ENCODE results near the gene BPIFB3.
A peak's percentile ranks its signal among the peaks of the same experiment; 100 is the strongest.

The BPIFB3 gene

GRCh38 chr20:33053291-33054106 lies at the start of gene BPIFB3:
Gene BPIFB3 (plus strand): TSS chr20:33053903. CDS start chr20:33055436, 1,533 bp downstream.
- H3K27ac ChIP-seq: no peak within 1 kb of the TSS
- H3K9ac ChIP-seq (ENCODE audit: insufficient read length): no peak within 1 kb of the TSS
- no peak within 1 kb of the TSS for H3K4me3 ChIP-seq
- no peak for DNase-seq (ENCODE audit: low read depth, low spot score)
- no peaks in the 10 kb centered on the region for H3K36me3 ChIP-seq (ENCODE audit: insufficient read depth, low read length)
- no peaks in the 10 kb centered on the region for H3K9me3 ChIP-seq (ENCODE audit: low read depth, low read length)
- TF ChIP-seq POLR2AphosphoS5 (IDR thresholded peaks at IDR 0.05; ENCODE audit: borderline replicate concordance, low read depth, low read length) (no peak), EZH2 (IDR thresholded peaks at IDR 0.05) (no peak), FOXP2 (optimal IDR thresholded peaks at IDR 0.05; ENCODE audit: control extremely low read depth, extremely low read length, insufficient read depth) (no peak)

GRCh38 chr20:33004141-33004751 lies 49.5 kb upstream of the BPIFB3 start, which contains the start of gene SUN5:
Gene SUN5 (minus strand): TSS chr20:33004433. CDS start chr20:33004340, 93 bp downstream.
- H3K9me3 ChIP-seq (ENCODE audit: low read depth, low read length): no peaks in the 10 kb centered on the region
- H3K27ac ChIP-seq: no peak within 1 kb of the TSS
- TF ChIP-seq POLR2AphosphoS5 (IDR thresholded peaks at IDR 0.05; ENCODE audit: borderline replicate concordance, low read depth, low read length): no peak
- TF ChIP-seq EZH2 (IDR thresholded peaks at IDR 0.05): no peak
- TF ChIP-seq FOXP2 (optimal IDR thresholded peaks at IDR 0.05; ENCODE audit: control extremely low read depth, extremely low read length, insufficient read depth): no peak
- H3K4me3 ChIP-seq: no peak within 1 kb of the TSS
- H3K36me3 ChIP-seq (ENCODE audit: insufficient read depth, low read length): no peaks in the 10 kb centered on the region
- no peak for DNase-seq (ENCODE audit: low read depth, low spot score)
- no peak within 1 kb of the TSS for H3K9ac ChIP-seq (ENCODE audit: insufficient read length)

- TF ChIP-seq POLR2AphosphoS5 (IDR thresholded peaks at IDR 0.05; ENCODE audit: borderline replicate concordance, low read depth, low read length): no peak
- TF ChIP-seq FOXP2 (optimal IDR thresholded peaks at IDR 0.05; ENCODE audit: control extremely low read depth, extremely low read length, insufficient read depth): no peak
- TF ChIP-seq EZH2 (IDR thresholded peaks at IDR 0.05): no peak
- H3K27ac ChIP-seq: no peak overlapping the region
- H3K9ac ChIP-seq (ENCODE audit: insufficient read length): no peak overlapping the region
- no peaks in the 10 kb centered on the region for H3K9me3 ChIP-seq (ENCODE audit: low read depth, low read length)
- no peaks in the 10 kb centered on the region for H3K36me3 ChIP-seq (ENCODE audit: insufficient read depth, low read length)
- peak; percentile 8 for DNase-seq (ENCODE audit: low read depth, low spot score)
- H3K4me3 ChIP-seq: no peak overlapping the region
These were observed 48.6 kb upstream of the BPIFB3 start for GRCh38 chr20:33005132-33005566.

GRCh38 chr20:33005908-33006775 lies 47.6 kb upstream of the BPIFB3 start:
- no peak for DNase-seq (ENCODE audit: low read depth, low spot score)
- no peak overlapping the region for H3K4me3 ChIP-seq
- no peak for TF ChIP-seq FOXP2 (optimal IDR thresholded peaks at IDR 0.05; ENCODE audit: control extremely low read depth, extremely low read length, insufficient read depth)
- TF ChIP-seq POLR2AphosphoS5 (IDR thresholded peaks at IDR 0.05; ENCODE audit: borderline replicate concordance, low read depth, low read length): no peak
- no peak for TF ChIP-seq EZH2 (IDR thresholded peaks at IDR 0.05)
- H3K9ac ChIP-seq (ENCODE audit: insufficient read length): no peak overlapping the region
- H3K27ac ChIP-seq: no peak overlapping the region
- no peaks in the 10 kb centered on the region for H3K36me3 ChIP-seq (ENCODE audit: insufficient read depth, low read length)
- no peaks in the 10 kb centered on the region for H3K9me3 ChIP-seq (ENCODE audit: low read depth, low read length)

- H3K36me3 ChIP-seq (ENCODE audit: insufficient read depth, low read length): no peaks in the 10 kb centered on the region
- H3K9me3 ChIP-seq (ENCODE audit: low read depth, low read length): no peaks in the 10 kb centered on the region
- no peak overlapping the region for H3K4me3 ChIP-seq
- H3K27ac ChIP-seq: no peak overlapping the region
- DNase-seq (ENCODE audit: low read depth, low spot score): no peak
- TF ChIP-seq POLR2AphosphoS5 (IDR thresholded peaks at IDR 0.05; ENCODE audit: borderline replicate concordance, low read depth, low read length) (no peak), FOXP2 (optimal IDR thresholded peaks at IDR 0.05; ENCODE audit: control extremely low read depth, extremely low read length, insufficient read depth) (no peak), EZH2 (IDR thresholded peaks at IDR 0.05) (no peak)
- no peak overlapping the region for H3K9ac ChIP-seq (ENCODE audit: insufficient read length)
These were observed 46.8 kb upstream of the BPIFB3 start for GRCh38 chr20:33006776-33007375.

- no peak for DNase-seq (ENCODE audit: low read depth, low spot score)
- H3K27ac ChIP-seq: no peak within 1 kb of the TSS
- no peaks in the 10 kb centered on the region for H3K36me3 ChIP-seq (ENCODE audit: insufficient read depth, low read length)
- no peak within 1 kb of the TSS for H3K4me3 ChIP-seq
- no peak within 1 kb of the TSS for H3K9ac ChIP-seq (ENCODE audit: insufficient read length)
- no peaks in the 10 kb centered on the region for H3K9me3 ChIP-seq (ENCODE audit: low read depth, low read length)
- no peak for TF ChIP-seq FOXP2 (optimal IDR thresholded peaks at IDR 0.05; ENCODE audit: control extremely low read depth, extremely low read length, insufficient read depth)
- TF ChIP-seq POLR2AphosphoS5 (IDR thresholded peaks at IDR 0.05; ENCODE audit: borderline replicate concordance, low read depth, low read length): no peak
- no peak for TF ChIP-seq EZH2 (IDR thresholded peaks at IDR 0.05)
These were observed 46.0 kb upstream of the BPIFB3 start, which contains the start of gene BPIFB2 for GRCh38 chr20:33007376-33008335. Gene BPIFB2 (plus strand): TSS chr20:33007704. CDS start chr20:33008575, 871 bp downstream.

All from SK-N-MC (cell line).